Measurements from ENCODE around the gene TNFRSF8. TPM values are rescaled to one million over a fixed set of nuclear protein-coding genes. Genes with fewer than 3 reads are reported as not detected.
A peak's percentile ranks its signal among the peaks of the same experiment; 100 is the strongest.

TNFRSF8 gene
- total and polyA plus RNA-seq, 9 of the 15 experiments (the other 6 are each of a cell fraction or from before 2014, with no cell fraction given) = 3.5 to 38.4 (median 17.1) TPM

DNA sequence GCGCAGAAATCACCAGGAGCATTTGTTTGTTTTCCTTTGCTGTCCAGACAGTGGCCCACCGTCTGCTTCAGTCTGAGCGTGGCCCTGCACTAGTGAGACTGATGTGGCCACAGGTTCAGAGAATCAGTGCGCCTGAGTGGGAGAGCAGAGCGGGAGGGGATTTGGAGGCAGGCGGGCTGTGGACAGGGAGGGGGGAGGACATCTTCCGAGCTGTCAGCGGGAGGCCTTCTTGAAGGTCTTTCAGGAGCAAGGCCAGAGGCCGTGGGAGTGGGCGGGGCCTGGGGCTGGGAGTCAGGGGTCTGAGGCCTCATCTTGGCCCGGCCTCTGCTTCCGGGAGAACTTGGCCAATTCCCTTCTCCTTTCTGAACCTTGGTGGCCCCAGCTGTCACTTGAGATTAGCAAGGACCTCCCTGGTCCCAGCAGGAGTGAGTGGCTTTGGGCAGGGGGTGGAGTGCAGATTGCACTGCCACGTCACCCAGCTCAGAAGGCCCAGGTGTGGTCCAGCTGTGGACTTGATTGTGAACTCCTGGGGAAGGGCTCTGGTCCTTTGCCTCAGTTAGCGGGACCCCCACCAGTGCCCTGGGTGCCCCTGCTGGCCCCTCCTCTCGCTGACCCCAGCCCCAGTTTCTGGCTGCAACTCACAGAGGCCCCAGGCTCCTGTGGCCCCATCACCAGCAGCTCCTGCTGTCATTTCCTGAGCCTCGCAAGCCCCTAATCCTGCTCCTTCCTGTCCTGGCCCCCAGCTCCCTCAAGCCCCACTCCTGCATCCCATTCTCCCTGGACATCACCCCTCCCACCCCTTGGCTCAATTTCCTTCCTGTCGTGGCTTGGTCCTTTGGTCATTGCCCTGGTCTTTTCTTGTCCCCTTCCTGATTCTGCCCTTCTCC lies 112.1 kb downstream of the TNFRSF8 start (continued):
- TF ChIP-seq, protein P1, sequence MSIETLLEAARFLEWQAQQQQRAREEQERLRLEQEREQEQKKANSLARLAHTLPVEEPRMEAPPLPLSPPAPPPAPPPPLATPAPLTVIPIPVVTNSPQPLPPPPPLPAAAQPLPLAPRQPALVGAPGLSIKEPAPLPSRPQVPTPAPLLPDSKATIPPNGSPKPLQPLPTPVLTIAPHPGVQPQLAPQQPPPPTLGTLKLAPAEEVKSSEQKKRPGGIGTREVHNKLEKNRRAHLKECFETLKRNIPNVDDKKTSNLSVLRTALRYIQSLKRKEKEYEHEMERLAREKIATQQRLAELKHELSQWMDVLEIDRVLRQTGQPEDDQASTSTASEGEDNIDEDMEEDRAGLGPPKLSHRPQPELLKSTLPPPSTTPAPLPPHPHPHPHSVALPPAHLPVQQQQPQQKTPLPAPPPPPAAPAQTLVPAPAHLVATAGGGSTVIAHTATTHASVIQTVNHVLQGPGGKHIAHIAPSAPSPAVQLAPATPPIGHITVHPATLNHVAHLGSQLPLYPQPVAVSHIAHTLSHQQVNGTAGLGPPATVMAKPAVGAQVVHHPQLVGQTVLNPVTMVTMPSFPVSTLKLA (conservative IDR thresholded peaks at IDR 0.05) = peak in 1 of 2 experiments; percentile 55; a peak in 1 of 4 replicates
- TF ChIP-seq SPI1 (IDR thresholded peaks at IDR 0.05; ENCODE audit: borderline replicate concordance, low read depth, low read length) (peak; percentile 61), DPF2 (IDR thresholded peaks at IDR 0.05) (peak; percentile 90), HDAC8 (tag; IDR thresholded peaks at IDR 0.05) (no peak), JUND (IDR thresholded peaks at IDR 0.05; ENCODE audit: borderline replicate concordance, low read depth, low read length) (peak; percentile 84), JUND (tag; IDR thresholded peaks at IDR 0.05; ENCODE audit: borderline replicate concordance, low read depth, low read length) (peak; percentile 71; the same call in 1 of the 3 replicates), ELF1 (tag; IDR thresholded peaks at IDR 0.05) (peak; percentile 49; the same call in 1 of the 2 replicates), RBM17 (IDR thresholded peaks at IDR 0.05; ENCODE audit: borderline replicate concordance, low read depth, low read length) (no peak), SMAD4 (CRISPR knock-in tag; conservative IDR thresholded peaks at IDR 0.05) (peak; percentile 68), CTBP1 (IDR thresholded peaks at IDR 0.05; ENCODE audit: borderline replicate concordance) (peak; percentile 77; the same call in 1 of the 2 replicates), DIDO1 (tag; IDR thresholded peaks at IDR 0.05; ENCODE audit: low read depth) (no peak), NFIC (IDR thresholded peaks at IDR 0.05) (peak; percentile 90), PHF8 (IDR thresholded peaks at IDR 0.05; ENCODE audit: borderline replicate concordance, low read length) (no peak), RNF2 (IDR thresholded peaks at IDR 0.05) (peak; percentile 59; the same call in 1 of the 2 replicates), NRF1 (conservative IDR thresholded peaks at IDR 0.05 in 1 of 2, IDR thresholded peaks at IDR 0.05 in 1 of 2) (peak; percentile 35 to 49), ARNT (IDR thresholded peaks at IDR 0.05) (0 out of 4 replicates have a peak, but pooled peaks of 1 of the 2 experiments have one; percentile 16)
- TF ChIP-seq, protein P2, sequence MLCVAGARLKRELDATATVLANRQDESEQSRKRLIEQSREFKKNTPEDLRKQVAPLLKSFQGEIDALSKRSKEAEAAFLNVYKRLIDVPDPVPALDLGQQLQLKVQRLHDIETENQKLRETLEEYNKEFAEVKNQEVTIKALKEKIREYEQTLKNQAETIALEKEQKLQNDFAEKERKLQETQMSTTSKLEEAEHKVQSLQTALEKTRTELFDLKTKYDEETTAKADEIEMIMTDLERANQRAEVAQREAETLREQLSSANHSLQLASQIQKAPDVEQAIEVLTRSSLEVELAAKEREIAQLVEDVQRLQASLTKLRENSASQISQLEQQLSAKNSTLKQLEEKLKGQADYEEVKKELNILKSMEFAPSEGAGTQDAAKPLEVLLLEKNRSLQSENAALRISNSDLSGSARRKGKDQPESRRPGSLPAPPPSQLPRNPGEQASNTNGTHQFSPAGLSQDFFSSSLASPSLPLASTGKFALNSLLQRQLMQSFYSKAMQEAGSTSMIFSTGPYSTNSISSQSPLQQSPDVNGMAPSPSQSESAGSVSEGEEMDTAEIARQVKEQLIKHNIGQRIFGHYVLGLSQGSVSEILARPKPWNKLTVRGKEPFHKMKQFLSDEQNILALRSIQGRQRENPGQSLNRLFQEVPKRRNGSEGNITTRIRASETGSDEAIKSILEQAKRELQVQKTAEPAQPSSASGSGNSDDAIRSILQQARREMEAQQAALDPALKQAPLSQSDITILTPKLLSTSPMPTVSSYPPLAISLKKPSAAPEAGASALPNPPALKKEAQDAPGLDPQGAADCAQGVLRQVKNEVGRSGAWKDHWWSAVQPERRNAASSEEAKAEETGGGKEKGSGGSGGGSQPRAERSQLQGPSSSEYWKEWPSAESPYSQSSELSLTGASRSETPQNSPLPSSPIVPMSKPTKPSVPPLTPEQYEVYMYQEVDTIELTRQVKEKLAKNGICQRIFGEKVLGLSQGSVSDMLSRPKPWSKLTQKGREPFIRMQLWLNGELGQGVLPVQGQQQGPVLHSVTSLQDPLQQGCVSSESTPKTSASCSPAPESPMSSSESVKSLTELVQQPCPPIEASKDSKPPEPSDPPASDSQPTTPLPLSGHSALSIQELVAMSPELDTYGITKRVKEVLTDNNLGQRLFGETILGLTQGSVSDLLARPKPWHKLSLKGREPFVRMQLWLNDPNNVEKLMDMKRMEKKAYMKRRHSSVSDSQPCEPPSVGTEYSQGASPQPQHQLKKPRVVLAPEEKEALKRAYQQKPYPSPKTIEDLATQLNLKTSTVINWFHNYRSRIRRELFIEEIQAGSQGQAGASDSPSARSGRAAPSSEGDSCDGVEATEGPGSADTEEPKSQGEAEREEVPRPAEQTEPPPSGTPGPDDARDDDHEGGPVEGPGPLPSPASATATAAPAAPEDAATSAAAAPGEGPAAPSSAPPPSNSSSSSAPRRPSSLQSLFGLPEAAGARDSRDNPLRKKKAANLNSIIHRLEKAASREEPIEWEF (CRISPR knock-in tag; IDR thresholded peaks at IDR 0.05) = no peak
- TF ChIP-seq, protein P3, sequence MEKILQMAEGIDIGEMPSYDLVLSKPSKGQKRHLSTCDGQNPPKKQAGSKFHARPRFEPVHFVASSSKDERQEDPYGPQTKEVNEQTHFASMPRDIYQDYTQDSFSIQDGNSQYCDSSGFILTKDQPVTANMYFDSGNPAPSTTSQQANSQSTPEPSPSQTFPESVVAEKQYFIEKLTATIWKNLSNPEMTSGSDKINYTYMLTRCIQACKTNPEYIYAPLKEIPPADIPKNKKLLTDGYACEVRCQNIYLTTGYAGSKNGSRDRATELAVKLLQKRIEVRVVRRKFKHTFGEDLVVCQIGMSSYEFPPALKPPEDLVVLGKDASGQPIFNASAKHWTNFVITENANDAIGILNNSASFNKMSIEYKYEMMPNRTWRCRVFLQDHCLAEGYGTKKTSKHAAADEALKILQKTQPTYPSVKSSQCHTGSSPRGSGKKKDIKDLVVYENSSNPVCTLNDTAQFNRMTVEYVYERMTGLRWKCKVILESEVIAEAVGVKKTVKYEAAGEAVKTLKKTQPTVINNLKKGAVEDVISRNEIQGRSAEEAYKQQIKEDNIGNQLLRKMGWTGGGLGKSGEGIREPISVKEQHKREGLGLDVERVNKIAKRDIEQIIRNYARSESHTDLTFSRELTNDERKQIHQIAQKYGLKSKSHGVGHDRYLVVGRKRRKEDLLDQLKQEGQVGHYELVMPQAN (IDR thresholded peaks at IDR 0.05; ENCODE audit: borderline replicate concordance) = no peak
